Measurements from ENCODE around the gene TEKT3.

GRCh38 chr17:15268461-15268860 lies 72.9 kb downstream of the TEKT3 start:
- TF ChIP-seq CTCF (IDR thresholded peaks at IDR 0.05) (no peak), POLR2A (IDR thresholded peaks at IDR 0.05) (no peak)
